GM13977 (cell line): Measurements from ENCODE around the gene NAT9.

Source experiments
- DNase-seq: peaks from one replicate; pipeline ENCODE4 v3.0.0; 2012; ENCODE audit warnings: low spot score
- in situ Hi-C: fragments of 300-500 bp; cut with MboI; formaldehyde crosslinking; loops from one replicate; pipeline ENCODE4 v1.12.0; 2022; ENCODE audit warnings: low sequenced_read_pairs, low pct_unique_long_range_greater_than_20kb, mixed read lengths, inconsistent platforms; ENCODE audit not compliant: unreplicated experiment
- TF ChIP-seq, protein P1 (sequence below): IDR thresholded peaks from 2 replicates; pipeline ENCODE4 v1.5.1; 2012; ENCODE audit warnings: mild to moderate bottlenecking, control low read depth; ENCODE audit not compliant: insufficient read depth; ENCODE audit errors: extremely low read depth, missing control alignments

Gene NAT9

DNA sequence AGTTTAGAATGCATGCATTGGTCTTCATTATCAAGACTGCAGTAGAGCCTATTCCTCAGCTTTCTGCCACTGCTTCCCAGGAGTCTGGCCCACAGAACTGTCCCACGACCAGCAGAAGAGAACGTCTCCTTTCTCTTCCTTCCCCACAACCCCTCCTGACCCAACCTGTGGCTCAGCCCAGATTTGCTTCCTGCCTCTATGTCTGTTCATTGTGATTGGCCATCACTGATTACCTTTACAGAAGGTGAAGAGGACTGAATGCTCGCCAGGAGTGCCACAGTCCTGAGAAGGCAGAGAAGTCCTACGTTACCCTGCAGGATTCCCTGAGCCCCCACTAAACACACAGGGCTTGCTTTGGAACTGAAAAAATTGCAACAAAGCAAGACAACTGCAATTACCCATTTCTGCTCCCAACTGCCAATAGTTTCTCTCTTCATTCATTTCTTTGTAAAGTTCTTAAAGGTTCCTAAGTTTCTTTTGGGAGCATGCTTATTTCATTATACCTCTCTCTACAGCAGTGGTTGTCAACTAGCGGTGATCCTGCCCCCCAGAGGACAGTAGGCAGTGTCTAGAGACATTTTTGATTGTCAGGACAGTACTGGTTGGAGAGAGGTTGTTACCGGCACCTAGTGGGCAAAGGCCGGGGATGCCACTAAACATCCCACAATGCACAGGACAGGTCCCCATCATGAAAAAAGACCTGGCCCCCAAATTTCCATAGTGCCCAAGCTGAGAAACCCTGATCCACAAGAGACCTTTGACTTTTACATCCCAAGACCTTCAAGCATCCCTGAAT lies 4.5 kb upstream of the NAT9 start:
- TF ChIP-seq, protein P1, sequence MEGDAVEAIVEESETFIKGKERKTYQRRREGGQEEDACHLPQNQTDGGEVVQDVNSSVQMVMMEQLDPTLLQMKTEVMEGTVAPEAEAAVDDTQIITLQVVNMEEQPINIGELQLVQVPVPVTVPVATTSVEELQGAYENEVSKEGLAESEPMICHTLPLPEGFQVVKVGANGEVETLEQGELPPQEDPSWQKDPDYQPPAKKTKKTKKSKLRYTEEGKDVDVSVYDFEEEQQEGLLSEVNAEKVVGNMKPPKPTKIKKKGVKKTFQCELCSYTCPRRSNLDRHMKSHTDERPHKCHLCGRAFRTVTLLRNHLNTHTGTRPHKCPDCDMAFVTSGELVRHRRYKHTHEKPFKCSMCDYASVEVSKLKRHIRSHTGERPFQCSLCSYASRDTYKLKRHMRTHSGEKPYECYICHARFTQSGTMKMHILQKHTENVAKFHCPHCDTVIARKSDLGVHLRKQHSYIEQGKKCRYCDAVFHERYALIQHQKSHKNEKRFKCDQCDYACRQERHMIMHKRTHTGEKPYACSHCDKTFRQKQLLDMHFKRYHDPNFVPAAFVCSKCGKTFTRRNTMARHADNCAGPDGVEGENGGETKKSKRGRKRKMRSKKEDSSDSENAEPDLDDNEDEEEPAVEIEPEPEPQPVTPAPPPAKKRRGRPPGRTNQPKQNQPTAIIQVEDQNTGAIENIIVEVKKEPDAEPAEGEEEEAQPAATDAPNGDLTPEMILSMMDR: peak; percentile 24
- in situ Hi-C loops: no loop called here
- no peak for DNase-seq

- peak; percentile 52 for DNase-seq
- in situ Hi-C loops: no loop called here
- TF ChIP-seq, protein P1: no peak
Observed at GRCh38 chr17:74779948-74780400, 3.8 kb upstream of the NAT9 start.

DNA sequence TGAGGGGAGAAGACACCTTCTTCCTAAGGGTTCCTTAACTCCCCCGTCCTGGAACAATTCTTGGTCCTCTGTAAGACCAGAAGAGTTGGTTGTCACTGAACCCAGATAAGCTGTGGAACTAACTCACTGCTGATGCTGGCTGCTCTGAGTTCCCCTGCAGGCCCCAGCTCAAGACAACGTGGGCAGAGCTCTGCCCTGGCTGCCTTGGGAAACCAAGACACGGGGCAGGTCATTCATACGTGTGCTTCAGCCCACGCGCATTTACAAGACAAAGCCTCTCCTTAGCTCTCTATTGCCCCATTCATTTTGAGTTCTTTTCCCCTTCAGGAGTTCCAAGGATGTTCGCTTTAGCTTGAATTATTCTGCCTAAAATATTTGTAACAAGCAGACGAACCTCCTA lies 3.4 kb upstream of the NAT9 start:
- no peak for DNase-seq
- in situ Hi-C loops: no loop called here
- TF ChIP-seq, protein P1: no peak

- in situ Hi-C loops: no loop called here
- DNase-seq: no peak
- TF ChIP-seq, protein P1: no peak
Observed at GRCh38 chr17:74778960-74779359, 2.8 kb upstream of the NAT9 start.

DNA sequence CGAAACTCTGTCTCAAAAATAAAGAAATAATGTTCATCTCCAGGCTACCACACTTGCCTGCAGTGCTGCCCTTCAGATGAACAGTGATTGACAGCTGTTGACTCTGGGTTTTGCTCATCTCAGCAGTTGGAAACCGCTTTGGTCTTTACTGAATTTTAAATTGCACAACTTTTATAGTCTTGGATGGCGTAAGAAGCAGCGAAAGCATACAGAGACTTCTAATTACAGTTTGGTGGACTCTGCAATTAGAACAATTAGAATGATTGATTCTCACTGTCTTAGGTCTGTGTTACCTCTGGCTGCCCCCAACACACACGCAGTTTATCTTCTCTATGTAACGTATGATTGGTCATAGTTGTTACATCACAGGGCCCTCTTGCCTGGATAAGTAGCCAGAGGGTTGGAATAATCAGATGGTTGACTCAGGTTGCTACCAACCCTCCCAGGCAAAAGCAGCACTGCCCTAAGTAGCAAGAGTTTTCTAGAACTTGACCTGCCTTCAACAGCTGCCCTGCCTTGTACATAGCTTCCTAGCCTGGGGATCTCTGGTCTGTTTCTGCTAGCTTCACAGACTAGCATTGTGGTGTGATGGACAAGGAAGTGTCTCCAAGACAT lies 1.9 kb upstream of the NAT9 start:
- TF ChIP-seq, protein P1: no peak
- in situ Hi-C loops: no loop called here
- DNase-seq: no peak

DNA sequence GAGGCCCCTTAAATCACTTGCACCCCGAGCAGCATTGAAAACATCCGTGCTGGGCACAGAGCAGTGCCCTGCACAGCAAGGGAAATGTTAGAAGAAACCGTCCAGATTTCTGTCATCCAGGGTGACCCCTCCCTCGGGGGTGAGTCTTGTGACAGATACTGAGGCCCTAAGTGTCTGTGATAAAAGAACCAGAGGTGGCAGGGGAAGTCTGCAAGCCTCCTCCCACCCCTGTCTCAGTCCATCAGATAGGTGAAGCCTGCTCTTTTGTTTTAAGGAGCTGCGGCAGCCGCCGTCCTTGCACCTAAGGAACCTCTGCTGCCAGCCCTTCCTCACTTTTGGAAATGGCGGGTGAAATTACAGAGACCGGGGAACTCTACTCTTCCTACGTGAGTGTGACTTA lies 845 bp upstream of the NAT9 start:
- TF ChIP-seq, protein P1: no peak
- no peak for DNase-seq
- in situ Hi-C loops: no loop called here
